ENCODE measurements around the gene OCRL. TPM values are rescaled to one million over a fixed set of nuclear protein-coding genes. Genes with fewer than 3 reads are reported as not detected.

OCRL gene
- total and polyA plus RNA-seq, 2 experiments from 2014 or later, result 3.9 to 16.5 TPM

DNA sequence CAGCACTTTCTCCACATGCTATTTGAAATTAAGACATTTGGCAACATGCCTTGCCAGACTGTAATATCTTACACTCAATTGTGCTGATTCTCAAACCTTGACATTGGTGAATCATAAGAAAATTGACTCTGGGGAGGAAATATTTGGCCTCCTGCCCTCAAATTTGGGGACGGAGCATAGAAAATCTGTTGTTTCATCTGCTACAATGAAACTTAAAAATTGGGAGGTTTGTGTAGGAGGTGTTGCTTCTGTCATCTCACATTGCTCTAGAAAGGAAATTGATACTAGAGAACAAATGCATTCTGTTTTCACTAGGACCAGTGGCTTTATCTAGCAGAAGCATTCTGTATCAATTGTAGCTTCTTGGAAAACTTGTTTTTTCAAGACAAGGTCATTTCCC is 5.3 kb downstream of the OCRL start:
- Mint-ChIP-seq H3K27me3 (ENCODE audit: insufficient read depth, low read depth, poor library complexity) (peaks cover 2% of the 10 kb centered on the region), H3K36me3 (ENCODE audit: low read depth) (peaks cover 8% of the 10 kb centered on the region; the same call in 2 of the 3 replicates), H3K9me3 (no peaks in the 10 kb centered on the region), H3K4me3 (no peak overlapping the region), H3K27ac (no peak overlapping the region), H3K4me1 (peaks cover 5% of the 10 kb centered on the region; the same call in 1 of the 3 replicates)
- peaks cover 4% of the 10 kb centered on the region; the same call in 1 of the 2 replicates for H3K4me1 ChIP-seq (ENCODE audit: insufficient read depth)
- H3F3A ChIP-seq (replicated peaks; ENCODE audit: low read depth), result no peaks in the 10 kb centered on the region
- peaks cover 4% of the 10 kb centered on the region; the same call in 1 of the 2 replicates for H3K36me3 ChIP-seq (ENCODE audit: insufficient read depth)
- H3K9me2 ChIP-seq (ENCODE audit: insufficient read depth), result no peaks in the 10 kb centered on the region
- H4K20me1 ChIP-seq (replicated peaks; ENCODE audit: insufficient read depth), result no peaks in the 10 kb centered on the region
- H3K27ac ChIP-seq (ENCODE audit: low read depth), result no peak overlapping the region
- H3K27me3 ChIP-seq (ENCODE audit: insufficient read depth), result no peaks in the 10 kb centered on the region
- TF ChIP-seq, protein P1, sequence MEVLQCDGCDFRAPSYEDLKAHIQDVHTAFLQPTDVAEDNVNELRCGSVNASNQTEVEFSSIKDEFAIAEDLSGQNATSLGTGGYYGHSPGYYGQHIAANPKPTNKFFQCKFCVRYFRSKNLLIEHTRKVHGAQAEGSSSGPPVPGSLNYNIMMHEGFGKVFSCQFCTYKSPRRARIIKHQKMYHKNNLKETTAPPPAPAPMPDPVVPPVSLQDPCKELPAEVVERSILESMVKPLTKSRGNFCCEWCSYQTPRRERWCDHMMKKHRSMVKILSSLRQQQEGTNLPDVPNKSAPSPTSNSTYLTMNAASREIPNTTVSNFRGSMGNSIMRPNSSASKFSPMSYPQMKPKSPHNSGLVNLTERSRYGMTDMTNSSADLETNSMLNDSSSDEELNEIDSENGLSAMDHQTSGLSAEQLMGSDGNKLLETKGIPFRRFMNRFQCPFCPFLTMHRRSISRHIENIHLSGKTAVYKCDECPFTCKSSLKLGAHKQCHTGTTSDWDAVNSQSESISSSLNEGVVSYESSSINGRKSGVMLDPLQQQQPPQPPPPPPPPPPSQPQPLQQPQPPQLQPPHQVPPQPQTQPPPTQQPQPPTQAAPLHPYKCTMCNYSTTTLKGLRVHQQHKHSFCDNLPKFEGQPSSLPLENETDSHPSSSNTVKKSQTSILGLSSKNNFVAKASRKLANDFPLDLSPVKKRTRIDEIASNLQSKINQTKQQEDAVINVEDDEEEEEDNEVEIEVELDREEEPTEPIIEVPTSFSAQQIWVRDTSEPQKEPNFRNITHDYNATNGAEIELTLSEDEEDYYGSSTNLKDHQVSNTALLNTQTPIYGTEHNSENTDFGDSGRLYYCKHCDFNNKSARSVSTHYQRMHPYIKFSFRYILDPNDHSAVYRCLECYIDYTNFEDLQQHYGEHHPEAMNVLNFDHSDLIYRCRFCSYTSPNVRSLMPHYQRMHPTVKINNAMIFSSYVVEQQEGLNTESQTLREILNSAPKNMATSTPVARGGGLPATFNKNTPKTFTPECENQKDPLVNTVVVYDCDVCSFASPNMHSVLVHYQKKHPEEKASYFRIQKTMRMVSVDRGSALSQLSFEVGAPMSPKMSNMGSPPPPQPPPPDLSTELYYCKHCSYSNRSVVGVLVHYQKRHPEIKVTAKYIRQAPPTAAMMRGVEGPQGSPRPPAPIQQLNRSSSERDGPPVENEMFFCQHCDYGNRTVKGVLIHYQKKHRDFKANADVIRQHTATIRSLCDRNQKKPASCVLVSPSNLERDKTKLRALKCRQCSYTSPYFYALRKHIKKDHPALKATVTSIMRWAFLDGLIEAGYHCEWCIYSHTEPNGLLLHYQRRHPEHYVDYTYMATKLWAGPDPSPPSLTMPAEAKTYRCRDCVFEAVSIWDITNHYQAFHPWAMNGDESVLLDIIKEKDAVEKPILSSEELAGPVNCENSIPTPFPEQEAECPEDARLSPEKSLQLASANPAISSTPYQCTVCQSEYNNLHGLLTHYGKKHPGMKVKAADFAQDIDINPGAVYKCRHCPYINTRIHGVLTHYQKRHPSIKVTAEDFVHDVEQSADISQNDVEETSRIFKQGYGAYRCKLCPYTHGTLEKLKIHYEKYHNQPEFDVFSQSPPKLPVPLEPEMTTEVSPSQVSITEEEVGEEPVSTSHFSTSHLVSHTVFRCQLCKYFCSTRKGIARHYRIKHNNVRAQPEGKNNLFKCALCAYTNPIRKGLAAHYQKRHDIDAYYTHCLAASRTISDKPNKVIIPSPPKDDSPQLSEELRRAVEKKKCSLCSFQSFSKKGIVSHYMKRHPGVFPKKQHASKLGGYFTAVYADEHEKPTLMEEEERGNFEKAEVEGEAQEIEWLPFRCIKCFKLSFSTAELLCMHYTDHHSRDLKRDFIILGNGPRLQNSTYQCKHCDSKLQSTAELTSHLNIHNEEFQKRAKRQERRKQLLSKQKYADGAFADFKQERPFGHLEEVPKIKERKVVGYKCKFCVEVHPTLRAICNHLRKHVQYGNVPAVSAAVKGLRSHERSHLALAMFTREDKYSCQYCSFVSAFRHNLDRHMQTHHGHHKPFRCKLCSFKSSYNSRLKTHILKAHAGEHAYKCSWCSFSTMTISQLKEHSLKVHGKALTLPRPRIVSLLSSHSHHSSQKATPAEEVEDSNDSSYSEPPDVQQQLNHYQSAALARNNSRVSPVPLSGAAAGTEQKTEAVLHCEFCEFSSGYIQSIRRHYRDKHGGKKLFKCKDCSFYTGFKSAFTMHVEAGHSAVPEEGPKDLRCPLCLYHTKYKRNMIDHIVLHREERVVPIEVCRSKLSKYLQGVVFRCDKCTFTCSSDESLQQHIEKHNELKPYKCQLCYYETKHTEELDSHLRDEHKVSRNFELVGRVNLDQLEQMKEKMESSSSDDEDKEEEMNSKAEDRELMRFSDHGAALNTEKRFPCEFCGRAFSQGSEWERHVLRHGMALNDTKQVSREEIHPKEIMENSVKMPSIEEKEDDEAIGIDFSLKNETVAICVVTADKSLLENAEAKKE (CRISPR knock-in tag; IDR thresholded peaks at IDR 0.05), result no peak
- TF ChIP-seq EZH2 (IDR thresholded peaks at IDR 0.05; ENCODE audit: low read depth, unreplicated experiment), result no peak
- TF ChIP-seq, protein P2, sequence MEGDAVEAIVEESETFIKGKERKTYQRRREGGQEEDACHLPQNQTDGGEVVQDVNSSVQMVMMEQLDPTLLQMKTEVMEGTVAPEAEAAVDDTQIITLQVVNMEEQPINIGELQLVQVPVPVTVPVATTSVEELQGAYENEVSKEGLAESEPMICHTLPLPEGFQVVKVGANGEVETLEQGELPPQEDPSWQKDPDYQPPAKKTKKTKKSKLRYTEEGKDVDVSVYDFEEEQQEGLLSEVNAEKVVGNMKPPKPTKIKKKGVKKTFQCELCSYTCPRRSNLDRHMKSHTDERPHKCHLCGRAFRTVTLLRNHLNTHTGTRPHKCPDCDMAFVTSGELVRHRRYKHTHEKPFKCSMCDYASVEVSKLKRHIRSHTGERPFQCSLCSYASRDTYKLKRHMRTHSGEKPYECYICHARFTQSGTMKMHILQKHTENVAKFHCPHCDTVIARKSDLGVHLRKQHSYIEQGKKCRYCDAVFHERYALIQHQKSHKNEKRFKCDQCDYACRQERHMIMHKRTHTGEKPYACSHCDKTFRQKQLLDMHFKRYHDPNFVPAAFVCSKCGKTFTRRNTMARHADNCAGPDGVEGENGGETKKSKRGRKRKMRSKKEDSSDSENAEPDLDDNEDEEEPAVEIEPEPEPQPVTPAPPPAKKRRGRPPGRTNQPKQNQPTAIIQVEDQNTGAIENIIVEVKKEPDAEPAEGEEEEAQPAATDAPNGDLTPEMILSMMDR (conservative IDR thresholded peaks at IDR 0.05; ENCODE audit: low read depth in 2 of 2), result no peak
- TF ChIP-seq ZNF114 (CRISPR knock-in tag; IDR thresholded peaks at IDR 0.05), result no peak
- no peak for TF ChIP-seq NANOG (IDR thresholded peaks at IDR 0.05; ENCODE audit: borderline replicate concordance)
- no peak for TF ChIP-seq EZH2phosphoT487 (IDR thresholded peaks at IDR 0.05; ENCODE audit: unreplicated experiment)
- TF ChIP-seq JUNB (IDR thresholded peaks at IDR 0.05; ENCODE audit: unreplicated experiment), result no peak
- no peak for TF ChIP-seq ZNF331 (CRISPR knock-in tag; IDR thresholded peaks at IDR 0.05; ENCODE audit: low read depth)
- TF ChIP-seq ETS1 (IDR thresholded peaks at IDR 0.05), result no peak
- no peak for TF ChIP-seq REST (IDR thresholded peaks at IDR 0.05; ENCODE audit: unreplicated experiment)
- peaks cover 7% of the 10 kb centered on the region; the same call in 1 of the 2 replicates for H3K79me2 ChIP-seq (replicated peaks; ENCODE audit: insufficient read depth)
- ATAC-seq (no peak), DNase-seq (ENCODE audit: low spot score) (no peak)
- no peak overlapping the region for H3K4me2 ChIP-seq
- no peak overlapping the region for H3K4me3 ChIP-seq
- no peak overlapping the region for H2AFZ ChIP-seq
